Type B pancreatic cell (in vitro differentiated cells): ENCODE measurements around the gene TRPV6. TPM values are rescaled to one million over a fixed set of nuclear protein-coding genes. Genes with fewer than 3 reads are reported as not detected.

Experiments used
- DNase-seq: peaks from one replicate; pipeline ENCODE4 v3.0.0; 2021; ENCODE audit warnings: mixed read lengths; ENCODE audit not compliant: unreplicated experiment; ENCODE audit errors: extremely low spot score
- H3K27ac Mint-ChIP-seq: 2 replicates; pipeline ENCODE4 v1.8.0; 2021; ENCODE audit warnings: mild to moderate bottlenecking, mixed read lengths
- H3K27me3 Mint-ChIP-seq: 2 replicates; pipeline ENCODE4 v1.8.0; 2021; ENCODE audit warnings: mixed read lengths
- H3K36me3 Mint-ChIP-seq: 2 replicates; pipeline ENCODE4 v1.8.0; 2021; ENCODE audit warnings: mixed read lengths
- H3K4me1 Mint-ChIP-seq: one replicate; pipeline ENCODE4 v1.8.0; 2021; ENCODE audit warnings: mixed read lengths; ENCODE audit not compliant: unreplicated experiment
- H3K4me3 Mint-ChIP-seq: 2 replicates; pipeline ENCODE4 v1.8.0; 2021; ENCODE audit warnings: mild to moderate bottlenecking, mixed read lengths
- H3K9me3 Mint-ChIP-seq: 2 replicates; pipeline ENCODE4 v1.8.0; 2021; ENCODE audit warnings: mixed read lengths
- total RNA-seq: library from RNA; stranded (reverse); gene quantifications from 2 replicates; pipeline ENCODE4 v1.2.1, GENCODE V29; 2021; ENCODE audit warnings: low replicate concordance
- TF ChIP-seq, protein P1 (sequence below): fragments of 200-600 bp; sonication (generic); conservative IDR thresholded peaks from 2 replicates; pipeline ENCODE4 v1.5.0; 2021; ENCODE audit warnings: antibody characterized with exemption, mild to moderate bottlenecking

Gene TRPV6
- total RNA-seq, 1 donor from 2014 or later, result 8.1 TPM

DNA sequence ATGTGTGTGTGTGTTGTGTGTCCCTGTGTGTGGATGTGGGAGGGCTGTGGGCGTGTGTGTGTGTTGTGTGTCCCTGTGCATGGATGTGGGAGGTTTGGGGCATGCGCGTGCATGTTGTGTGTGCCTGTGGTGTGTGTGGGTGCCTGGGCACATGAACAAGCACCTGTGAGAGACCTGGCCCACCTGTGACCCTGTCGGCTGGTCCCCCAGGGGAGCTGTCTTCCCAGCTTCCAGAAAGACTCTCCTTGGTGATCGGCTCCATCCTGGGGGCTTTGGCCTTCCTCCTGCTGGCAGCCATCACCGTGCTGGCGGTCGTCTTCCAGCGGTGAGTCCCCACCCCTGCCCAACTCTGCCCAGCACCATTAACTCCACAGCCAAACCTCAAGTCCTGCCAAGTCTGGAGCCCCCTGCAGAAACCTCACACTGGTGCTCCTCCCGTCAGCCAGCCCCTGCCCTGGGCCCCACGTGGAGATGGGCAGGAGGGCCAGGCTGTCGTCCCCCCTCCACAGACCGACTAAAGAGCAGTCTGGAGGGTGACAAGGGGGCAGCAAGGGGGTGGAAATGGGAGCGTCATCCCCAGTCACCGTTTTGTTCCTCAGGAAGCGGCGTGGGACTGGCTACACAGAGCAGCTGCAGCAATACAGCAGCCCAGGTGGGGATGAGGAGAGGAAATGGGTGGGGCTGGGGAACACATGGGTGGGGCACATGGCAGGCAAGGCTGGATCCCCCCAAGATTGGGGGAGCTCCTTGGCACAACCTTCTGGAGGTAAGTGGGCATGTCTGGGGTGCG, 18.0 kb downstream of the TRPV6 start:
- TF ChIP-seq, protein P1, sequence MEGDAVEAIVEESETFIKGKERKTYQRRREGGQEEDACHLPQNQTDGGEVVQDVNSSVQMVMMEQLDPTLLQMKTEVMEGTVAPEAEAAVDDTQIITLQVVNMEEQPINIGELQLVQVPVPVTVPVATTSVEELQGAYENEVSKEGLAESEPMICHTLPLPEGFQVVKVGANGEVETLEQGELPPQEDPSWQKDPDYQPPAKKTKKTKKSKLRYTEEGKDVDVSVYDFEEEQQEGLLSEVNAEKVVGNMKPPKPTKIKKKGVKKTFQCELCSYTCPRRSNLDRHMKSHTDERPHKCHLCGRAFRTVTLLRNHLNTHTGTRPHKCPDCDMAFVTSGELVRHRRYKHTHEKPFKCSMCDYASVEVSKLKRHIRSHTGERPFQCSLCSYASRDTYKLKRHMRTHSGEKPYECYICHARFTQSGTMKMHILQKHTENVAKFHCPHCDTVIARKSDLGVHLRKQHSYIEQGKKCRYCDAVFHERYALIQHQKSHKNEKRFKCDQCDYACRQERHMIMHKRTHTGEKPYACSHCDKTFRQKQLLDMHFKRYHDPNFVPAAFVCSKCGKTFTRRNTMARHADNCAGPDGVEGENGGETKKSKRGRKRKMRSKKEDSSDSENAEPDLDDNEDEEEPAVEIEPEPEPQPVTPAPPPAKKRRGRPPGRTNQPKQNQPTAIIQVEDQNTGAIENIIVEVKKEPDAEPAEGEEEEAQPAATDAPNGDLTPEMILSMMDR, result no peak
- Mint-ChIP-seq H3K36me3 (no peaks in the 10 kb centered on the region), H3K27me3 (peaks cover 6% of the 10 kb centered on the region), H3K4me3 (no peak overlapping the region), H3K9me3 (no peaks in the 10 kb centered on the region), H3K27ac (no peak overlapping the region), H3K4me1 (no peaks in the 10 kb centered on the region)
- DNase-seq, result no peak

- H3K4me3 Mint-ChIP-seq, result no peak overlapping the region
- DNase-seq, result no peak
- peaks cover 6% of the 10 kb centered on the region for H3K27me3 Mint-ChIP-seq
- no peaks in the 10 kb centered on the region for H3K36me3 Mint-ChIP-seq
- H3K27ac Mint-ChIP-seq, result no peak overlapping the region
- H3K9me3 Mint-ChIP-seq, result no peaks in the 10 kb centered on the region
- H3K4me1 Mint-ChIP-seq, result no peaks in the 10 kb centered on the region
- TF ChIP-seq, protein P1, result no peak
Observed at GRCh38 chr7:142867097-142867378, 18.5 kb downstream of the TRPV6 start.

DNA sequence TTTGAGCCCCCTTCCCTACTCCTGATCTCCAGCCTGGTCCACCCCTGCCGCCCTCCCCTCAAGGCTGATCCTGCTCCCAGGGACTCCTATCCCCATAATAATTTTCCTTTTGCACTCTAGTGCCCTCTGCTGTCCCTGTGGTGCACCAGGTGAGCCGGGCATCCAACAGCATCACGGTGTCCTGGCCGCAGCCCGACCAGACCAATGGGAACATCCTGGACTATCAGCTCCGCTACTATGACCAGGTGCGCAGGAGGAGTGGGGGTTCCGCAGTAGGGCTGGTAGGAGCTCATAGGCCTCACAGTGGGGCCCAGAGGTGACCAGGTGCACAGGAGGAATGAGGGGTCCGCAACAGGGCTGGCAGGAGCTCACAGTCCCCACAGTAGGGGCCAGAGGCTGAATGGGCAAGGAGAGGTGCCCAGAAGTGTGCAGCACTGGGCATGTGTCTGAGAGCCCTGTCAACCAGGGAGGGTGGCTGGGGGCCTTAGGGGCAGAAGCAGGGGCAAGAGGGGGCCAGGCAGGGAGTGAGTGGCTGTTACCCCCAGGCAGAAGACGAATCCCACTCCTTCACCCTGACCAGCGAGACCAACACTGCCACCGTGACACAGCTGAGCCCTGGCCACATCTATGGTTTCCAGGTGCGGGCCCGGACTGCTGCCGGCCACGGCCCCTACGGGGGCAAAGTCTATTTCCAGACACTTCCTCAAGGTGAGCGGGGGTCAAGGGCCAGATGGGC, 19.0 kb downstream of the TRPV6 start:
- no peak overlapping the region for H3K4me3 Mint-ChIP-seq
- H3K27ac Mint-ChIP-seq, result no peak overlapping the region
- TF ChIP-seq, protein P1, result peak; percentile 66
- H3K4me1 Mint-ChIP-seq, result no peaks in the 10 kb centered on the region
- H3K9me3 Mint-ChIP-seq, result no peaks in the 10 kb centered on the region
- H3K27me3 Mint-ChIP-seq, result peaks cover 6% of the 10 kb centered on the region
- H3K36me3 Mint-ChIP-seq, result no peaks in the 10 kb centered on the region
- no peak for DNase-seq

DNA sequence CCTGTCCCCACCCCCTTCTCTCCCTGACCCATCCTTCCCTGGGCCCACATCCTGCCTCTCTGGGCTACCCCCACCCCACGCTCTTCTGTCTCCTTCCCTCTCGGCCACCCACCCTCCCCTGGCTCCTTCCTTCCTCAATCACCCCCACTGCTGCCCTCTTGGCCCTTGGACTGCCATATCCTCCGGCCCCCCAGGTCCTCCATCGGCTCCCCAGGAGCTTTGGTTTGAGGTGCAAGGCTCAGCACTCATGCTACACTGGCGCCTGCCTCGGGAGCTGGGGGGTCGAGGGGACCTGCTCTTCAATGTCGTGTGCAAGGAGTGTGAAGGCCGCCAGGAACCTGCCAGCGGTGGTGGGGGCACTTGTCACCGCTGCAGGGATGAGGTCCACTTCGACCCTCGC, 19.8 kb downstream of the TRPV6 start:
- peaks cover 6% of the 10 kb centered on the region for H3K27me3 Mint-ChIP-seq
- no peak for DNase-seq
- no peak overlapping the region for H3K4me3 Mint-ChIP-seq
- no peaks in the 10 kb centered on the region for H3K36me3 Mint-ChIP-seq
- TF ChIP-seq, protein P1, result no peak
- H3K27ac Mint-ChIP-seq, result no peak overlapping the region
- no peaks in the 10 kb centered on the region for H3K9me3 Mint-ChIP-seq
- no peaks in the 10 kb centered on the region for H3K4me1 Mint-ChIP-seq

DNA sequence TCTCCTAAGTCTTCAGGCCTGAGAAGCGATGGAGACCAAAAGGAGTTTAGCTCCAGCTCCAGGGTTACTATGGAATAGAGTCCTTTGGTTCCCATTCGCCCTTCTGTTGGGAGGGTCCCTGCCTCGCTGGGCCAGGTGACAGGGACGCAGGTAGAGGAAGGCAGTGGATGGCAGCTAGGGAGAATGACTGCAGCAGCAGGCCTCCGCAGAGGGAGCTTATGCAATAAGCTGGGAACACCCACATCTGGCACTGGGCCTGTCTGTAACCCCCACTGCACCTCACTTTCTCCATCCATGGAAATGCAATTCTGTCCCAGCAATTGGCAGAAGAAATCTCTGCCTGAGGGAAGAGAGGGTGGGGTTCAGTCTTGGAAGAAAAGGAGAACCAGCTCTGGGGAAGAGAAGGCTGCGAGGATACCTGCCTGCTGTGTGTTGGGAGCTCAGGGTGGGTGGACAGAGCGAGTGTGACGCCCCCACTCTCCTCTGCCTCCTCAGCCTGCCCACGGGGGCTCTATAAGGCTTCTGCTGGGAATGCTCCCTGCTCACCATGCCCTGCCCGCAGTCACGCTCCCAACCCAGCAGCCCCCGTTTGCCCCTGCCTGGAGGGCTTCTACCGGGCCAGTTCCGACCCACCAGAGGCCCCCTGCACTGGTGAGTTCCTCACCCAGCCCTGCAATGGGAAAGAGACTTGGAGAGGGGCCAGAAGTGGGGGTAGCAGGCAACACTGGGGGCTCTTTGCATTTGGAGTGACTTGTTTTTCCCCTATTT, 20.4 kb downstream of the TRPV6 start:
- TF ChIP-seq, protein P1, result no peak
- H3K4me3 Mint-ChIP-seq, result no peak overlapping the region

More for the DNA sequence above, 20.4 kb downstream of the TRPV6 start:
- Mint-ChIP-seq H3K27ac (no peak overlapping the region), H3K9me3 (no peaks in the 10 kb centered on the region), H3K27me3 (peaks cover 6% of the 10 kb centered on the region), H3K36me3 (no peaks in the 10 kb centered on the region), H3K4me1 (no peaks in the 10 kb centered on the region)
- no peak for DNase-seq
